Measurements from ENCODE around the gene SNTG2.
"Not testable (repeated sequence)": the region's sequence is repeated elsewhere in the genome, so short reads cannot be mapped to it uniquely, and the experiment has no call there.

Gene SNTG2

DNA sequence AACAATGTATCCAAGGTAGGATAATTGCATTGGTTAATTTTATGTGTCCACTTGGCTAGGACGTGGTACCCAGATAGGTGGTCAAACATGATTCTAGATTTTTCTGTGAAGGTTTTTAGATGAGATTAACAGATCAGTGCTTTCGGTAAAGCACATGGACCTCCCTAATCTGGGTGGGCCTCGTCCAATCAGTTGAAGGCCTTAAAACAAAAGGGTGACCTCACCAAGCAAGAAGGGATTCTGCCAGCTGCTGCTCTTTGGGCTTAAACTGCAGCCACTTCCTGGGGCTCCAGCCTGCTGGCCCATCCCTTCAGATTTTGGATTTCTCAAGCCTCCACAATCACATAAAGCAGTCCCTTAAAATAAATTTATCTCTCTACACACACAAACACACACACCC lies 236.5 kb downstream of the SNTG2 start:
- no peak for DNase-seq (ENCODE audit: low read depth in 2 of 2)

DNA sequence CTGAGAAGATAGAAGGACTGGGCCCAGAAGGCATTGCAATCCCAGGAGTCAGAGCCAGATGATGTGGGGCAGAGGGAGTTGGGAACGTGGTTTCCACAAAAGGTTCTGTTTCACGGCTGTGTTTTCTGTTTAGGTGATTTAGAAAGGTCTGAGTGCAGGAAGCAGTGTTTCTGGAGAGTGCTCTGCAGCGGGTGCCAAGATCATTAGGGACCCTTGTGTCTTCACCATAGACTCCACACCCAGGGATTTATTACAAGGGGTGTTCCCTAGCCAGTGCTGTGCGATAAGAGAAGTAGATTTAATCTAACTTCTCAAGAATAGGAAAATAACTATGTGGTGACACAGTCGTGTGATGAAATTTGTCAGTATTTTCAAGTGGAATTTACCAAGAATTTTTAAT lies 241.5 kb downstream of the SNTG2 start:
- DNase-seq (ENCODE audit: low read depth in 2 of 2), result no peak

DNA sequence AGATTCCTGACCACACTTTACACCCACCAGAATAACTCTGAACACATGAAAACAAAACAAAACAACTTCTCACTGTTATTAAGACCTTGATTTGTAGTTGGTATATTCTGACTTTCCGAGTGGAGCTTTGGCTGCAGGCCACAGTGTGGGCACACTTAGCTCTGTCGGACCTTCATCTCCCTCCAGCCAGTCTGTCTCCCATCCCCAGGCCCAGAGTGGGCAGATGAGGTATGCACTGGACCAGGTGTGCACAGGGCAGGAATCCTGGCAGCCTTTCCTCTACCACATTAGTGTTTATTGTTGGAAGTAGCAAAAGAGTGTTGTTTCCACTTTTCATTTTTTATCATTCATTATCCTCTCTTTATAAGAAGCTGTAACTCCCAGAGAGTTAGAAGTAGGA lies 243.2 kb downstream of the SNTG2 start:
- no peak for DNase-seq (ENCODE audit: low read depth in 2 of 2)

DNA sequence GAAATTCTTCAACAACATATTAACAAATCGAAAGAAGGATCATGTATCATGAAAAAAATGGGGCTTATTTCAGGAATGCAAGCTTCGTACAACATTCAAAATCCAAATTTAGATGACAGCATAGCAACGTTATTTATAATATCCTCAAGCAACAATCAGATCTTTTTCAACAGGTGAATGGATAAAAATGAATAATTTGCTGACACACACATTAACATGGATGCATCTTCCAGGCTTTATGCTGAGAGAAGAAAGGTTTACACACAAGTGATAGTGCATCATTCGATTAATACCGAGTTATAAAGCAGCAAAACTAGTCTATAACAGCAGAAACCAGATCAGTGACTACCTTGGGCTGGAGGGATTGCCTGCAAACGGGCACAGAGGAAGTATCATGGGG lies 253.1 kb downstream of the SNTG2 start:
- no peak for DNase-seq (ENCODE audit: low read depth in 2 of 2)

DNA sequence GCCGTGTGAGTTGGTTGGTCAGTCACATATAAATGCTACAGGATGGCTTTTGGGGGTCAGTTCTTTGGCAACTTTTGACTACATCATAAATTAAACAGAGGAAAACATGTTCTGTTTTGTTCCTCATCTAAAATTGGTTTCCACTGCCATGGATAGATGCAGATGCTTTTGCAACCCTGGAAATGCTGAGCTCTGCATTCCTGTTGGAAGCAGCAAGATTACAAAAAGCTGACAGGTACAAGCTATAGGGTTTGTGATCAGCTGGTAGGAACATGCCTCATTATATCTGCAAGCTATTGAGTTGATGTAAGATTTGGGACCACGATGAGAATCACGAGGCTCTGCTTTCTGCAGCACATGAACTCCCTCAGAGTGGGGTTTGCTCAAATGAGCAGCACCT lies 255.2 kb downstream of the SNTG2 start:
- no peak for DNase-seq (ENCODE audit: low read depth in 2 of 2)

DNA sequence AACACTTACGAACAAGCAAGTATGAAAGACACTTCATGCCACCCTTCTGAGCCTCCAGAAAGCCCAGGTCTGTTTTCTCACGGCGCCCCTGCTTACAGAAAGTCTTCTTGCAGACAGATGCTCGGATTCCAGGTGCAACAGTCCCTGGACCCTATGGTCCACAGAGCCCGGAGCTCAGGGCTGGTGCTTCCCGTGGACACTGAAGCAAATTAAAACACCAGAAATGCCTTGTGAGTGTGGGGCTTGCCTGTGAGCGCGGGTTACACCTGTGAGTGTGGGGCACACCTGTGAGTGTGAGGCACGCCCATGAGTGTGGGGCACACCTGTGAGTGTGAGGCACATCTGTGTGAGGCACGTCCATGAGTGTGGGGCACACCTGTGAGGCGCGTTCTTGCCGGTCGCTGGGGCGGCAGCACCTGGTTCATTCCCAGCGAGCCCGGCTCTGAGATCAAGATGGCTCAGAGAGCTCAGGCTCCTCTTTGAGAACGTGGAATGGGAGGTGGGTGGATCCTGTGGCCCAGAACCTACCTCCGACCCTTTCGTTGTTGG lies 257.4 kb downstream of the SNTG2 start:
- no peak for DNase-seq (ENCODE audit: low read depth in 2 of 2)

DNA sequence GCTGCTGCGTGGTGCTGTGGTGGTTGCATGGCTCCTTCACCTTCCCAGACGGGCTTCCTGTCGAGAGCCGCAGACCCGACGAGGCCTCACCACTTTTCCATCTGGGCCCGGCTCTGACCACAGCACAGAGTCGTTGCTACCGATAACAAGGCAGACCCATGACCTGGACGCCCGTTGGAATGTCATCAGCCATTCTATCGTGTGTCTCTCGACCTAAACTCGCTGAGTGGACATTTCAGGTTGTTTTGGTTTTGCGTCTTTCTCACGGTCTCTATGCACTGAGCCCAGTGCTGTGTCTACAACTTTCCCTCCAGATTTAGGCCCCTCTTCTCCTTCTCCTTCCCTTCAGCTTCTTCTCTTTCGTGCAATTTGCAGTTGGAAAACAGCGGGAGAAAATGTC lies 257.9 kb downstream of the SNTG2 start:
- DNase-seq (ENCODE audit: low read depth in 2 of 2), result no peak

DNA sequence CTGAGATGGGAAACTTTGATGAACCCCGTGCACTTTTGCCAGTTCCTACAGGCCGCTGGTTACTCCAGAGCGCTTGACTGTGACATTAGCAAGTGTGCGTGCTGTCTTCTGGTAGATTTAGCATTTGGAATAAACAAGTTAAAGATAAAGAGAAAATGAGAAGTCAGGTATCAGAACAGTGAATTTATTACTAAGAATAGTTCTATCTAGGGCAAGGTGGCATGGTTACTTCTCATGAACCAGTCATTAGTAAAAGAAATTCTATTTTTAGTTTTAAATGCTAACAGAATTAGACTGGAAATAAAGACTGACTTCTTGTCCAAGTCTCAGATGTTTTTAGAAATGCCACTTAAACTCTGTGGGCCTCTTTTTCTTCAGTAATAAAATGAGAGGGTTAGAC lies 258.6 kb downstream of the SNTG2 start:
- DNase-seq (ENCODE audit: low read depth in 2 of 2), result no peak

DNA sequence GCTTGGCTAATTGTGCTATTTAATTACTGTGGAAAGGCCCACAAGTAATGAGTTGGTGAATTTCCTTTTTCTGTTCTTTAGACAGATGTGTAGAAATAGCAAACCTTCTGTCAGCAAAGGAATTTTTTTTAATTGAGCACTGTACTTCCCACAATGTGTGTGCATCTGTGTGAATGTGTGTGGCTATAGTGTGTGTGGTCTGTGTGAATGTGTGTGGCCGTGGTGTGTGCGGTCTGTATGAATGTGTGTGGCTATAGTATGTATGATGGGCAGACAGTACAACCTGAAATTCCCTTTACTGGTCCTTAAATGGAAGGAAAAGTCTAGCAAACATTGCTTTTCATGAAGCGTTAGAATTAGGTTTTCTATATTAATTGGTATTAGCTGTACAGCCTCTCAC lies 259.1 kb downstream of the SNTG2 start:
- DNase-seq (ENCODE audit: low read depth in 2 of 2), result no peak

DNA sequence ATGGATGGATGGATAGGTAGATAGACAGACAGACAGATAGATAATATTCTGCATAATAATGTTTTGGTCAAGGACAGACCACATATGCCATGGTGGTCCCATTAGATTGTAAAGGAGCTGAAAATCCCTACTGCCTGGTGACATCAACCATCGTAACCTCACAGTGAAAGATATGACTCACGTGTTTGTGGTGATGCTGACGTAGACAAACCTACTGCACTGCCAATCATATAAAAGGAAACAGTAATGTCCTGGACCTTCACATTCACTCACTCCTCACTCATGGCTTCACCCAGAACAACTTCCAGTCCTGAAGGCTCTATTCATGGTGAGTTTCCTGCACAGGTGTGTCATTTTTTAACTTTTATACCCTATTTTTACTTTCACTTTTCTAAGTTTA lies 259.7 kb downstream of the SNTG2 start:
- DNase-seq (ENCODE audit: low read depth in 2 of 2), result no peak

DNA sequence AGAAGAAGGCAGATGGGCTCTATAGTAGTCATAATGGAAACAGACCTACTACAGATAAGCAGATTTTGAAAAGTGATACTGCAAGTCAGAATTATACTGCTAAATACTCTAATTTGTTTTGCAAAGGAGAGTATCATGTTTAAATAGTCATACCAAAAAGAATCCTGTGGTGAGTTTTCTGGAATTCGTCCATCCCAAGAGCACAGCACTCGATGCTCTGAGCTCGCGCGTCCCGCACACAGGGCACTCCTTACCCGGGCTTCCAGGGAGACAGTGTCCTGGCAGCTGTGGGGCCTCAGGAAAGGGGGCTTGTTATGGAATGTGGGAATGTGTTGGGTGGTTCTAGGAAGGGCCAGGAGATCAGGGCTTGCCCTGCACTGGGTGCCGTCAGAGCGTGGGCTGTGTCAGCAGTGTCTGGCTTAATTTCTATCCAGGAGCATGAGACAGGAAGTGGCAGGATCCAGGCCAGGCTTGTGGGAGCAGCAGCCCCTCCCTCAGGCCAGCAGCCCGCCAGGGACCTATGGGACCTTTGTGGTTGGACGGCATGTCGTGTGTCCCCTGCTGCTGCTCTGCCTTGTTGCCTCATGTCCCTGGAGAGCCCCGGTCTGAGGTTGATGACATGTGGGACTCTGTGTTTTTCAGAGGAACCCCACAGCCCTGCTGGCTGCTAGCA lies 269.4 kb downstream of the SNTG2 start:
- DNase-seq (ENCODE audit: low read depth in 2 of 2), result no peak

DNA sequence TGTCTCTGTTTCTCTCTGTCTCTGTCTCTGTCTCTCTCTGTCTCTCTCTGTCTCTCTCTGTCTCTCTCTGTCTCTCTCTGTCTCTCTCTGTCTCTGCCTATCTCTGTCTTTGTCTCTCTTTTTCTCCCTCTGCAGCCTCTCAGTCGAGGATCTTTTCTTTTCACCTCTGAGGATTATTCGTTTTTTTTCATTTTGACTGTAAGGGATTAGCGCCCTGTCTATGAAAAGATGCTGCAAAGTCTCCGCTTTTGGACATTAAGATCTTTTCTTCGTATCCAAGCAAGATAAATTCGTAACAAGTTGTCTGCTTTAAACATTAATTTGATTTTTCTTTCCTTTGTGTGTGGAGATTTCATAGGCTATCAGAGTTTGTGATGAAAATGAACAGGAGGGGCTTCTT lies 271.4 kb downstream of the SNTG2 start:
- DNase-seq (ENCODE audit: low read depth in 2 of 2), result no peak

DNA sequence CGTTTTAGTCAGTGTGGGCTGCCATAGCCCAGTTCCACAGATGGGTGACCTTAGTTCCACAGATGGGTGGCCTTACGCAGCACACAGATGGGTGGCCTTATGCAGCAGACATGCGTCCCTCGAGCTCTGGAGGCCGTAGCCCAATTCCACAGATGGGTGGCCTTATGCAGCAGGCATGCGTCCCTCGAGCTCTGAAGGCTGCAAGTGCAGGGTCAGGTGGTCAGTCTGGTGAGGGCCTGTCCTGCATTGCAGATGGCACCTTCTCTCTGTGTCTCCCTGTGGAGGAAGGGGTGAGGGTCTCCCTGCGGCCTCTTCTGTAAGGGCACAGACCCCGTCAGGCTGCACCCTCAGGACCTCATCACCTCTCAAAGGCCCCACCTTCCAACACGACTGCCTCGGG lies 273.1 kb downstream of the SNTG2 start:
- DNase-seq (ENCODE audit: low read depth in 2 of 2), result no peak

DNA sequence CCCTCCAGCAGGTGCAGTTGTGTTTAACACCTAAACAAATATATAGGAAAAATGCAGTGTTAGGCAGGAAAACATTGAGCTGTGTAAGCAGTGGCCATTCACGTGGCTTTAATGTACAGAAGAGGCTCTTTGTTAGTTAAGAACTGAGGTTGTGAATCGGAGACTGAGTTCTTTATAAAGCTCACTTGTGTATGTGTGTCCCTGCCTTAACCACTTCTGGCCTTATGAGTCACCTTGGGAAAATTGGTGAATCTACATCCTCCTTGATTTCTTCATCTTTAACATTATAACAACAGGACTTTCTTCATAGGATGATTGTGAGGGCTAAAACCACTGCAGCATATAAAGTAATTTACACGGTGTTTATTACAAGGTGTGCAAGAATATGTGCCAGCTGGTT lies 274.3 kb downstream of the SNTG2 start:
- DNase-seq (ENCODE audit: low read depth in 2 of 2), result no peak

DNA sequence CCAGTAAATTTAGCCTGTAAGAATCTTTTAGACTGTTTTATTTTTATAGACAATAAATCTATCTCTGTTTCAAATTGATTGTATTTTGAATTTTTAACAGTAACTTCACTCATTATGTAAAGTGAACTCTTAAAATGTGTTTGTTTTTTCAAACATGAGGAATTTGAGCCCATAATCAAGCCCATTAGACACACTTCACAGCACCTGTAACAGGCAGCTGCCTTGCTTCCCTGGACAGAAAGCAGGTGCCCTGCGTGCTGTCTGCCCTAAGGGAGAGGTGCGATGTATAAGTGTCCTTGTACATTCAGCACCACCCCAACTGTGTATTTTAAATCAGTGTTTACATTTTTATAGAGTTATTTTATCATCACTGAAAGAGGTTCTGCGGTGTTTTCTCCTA lies 276.1 kb downstream of the SNTG2 start:
- DNase-seq (ENCODE audit: low read depth in 2 of 2), result no peak

DNA sequence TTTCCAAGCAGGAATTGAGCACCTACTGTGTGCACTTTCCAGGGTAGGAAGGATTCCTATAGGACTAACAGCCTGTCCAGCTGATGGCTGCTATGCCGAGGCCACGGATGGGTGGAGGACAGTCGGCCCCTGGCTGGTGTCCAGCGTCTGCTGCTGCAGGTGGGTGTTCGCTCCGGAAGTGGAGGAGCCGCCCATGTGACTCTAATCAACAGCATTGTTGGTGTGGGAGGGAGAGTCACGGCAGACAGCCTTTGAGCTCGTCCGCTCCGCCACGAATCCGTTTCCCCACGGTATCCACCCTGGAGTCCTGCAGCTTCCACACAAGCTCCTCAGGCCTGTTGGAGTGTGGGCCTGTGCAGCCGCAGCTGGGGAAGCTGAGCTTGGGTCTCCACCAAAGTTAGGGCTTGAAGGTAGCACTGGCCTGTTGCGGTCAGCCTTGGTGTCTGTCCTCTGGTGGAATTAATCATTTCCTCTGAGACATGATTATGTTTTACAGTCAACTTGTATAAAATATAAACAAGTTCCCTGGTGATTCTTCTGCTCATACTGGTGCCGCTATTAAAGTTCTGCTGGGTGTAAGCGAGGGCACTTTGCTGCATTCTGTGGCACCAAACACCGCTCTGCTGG lies 276.7 kb downstream of the SNTG2 start:
- DNase-seq (ENCODE audit: low read depth in 2 of 2), result no peak

DNA sequence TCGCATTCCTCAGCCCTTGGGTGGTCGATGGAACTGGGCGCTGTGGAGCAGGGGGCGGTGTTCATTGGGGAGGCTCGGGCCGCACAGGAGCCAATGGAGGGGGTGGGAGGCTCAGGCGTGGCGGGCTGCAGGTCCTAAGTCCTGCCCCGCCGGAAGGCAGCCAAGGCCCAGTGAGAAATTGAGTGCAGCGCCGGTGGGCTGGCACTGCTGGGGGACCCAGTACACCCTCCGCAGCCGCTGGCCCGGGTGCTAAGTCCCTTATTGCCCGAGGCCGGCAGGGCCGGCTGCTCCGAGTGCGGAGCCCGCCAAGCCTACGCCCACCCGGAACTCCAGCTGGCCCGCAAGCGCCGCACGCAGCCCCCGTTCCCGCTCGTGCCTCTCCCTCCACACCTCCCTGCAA lies 278.9 kb downstream of the SNTG2 start:
- DNase-seq (ENCODE audit: low read depth in 2 of 2), result not testable (repeated sequence)

DNA sequence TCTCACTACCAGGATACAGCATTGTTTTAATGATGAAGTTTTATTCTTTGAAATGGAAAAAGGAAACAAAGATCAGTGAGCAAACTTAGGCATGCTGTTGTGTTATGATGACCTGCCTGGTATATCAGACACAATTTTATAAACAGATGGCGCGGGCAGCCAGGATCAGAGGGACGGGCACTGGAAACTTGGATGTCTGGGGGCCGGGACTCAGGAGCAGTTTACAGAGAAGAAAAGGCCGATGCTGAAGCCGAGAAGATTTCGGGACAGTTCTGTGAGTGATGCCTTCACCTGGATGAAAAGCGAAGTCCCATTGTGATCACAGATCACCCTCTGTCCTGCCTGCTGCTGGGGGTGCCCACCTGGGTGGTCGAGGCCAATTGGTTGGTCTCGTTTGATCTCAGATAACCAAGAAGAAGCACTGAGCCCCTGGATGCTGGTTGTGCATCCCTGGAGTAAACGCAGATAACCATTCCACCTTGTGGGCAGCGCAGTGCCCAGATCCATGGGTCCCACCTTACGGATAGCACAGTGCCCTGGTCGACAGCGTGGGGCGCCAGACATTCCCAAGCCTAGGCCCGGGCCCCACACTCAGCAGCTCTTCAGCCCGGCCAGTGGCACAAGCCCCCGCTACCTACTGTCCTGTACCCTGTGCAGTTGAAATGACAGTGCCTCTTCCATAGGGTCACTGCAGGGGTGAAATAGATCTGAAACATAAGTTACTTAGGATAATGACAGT lies 279.7 kb downstream of the SNTG2 start:
- no peak for DNase-seq (ENCODE audit: low read depth in 2 of 2)

DNA sequence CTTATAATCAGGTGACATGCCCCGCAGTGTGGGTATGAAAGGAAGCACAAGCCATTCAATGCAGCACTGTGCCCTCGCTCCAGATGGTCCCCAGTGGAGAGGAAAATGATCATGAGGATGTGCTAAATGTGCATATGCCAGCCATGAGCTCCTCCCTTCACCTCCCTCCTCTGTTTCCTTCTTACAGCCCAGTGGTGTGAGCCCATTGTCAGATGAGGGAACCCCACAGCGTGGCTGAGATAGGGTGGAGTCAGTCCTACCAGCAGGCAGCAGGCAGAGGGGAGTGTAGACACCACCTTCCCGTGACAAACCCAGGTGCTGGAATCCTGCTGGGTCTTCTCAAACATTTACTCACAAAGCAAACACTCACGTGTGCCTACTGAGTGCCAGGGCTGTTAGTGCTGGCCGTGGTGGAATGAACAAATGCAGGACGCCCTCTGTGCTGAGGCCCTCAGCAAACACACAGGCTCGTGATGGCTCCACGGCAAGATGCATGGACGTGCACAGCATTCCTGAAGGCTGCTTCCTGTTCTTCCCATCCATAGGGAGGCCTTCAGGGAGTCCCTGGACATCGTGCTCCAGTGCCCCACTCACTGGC lies 280.9 kb downstream of the SNTG2 start:
- no peak for DNase-seq (ENCODE audit: low read depth in 2 of 2)

DNA sequence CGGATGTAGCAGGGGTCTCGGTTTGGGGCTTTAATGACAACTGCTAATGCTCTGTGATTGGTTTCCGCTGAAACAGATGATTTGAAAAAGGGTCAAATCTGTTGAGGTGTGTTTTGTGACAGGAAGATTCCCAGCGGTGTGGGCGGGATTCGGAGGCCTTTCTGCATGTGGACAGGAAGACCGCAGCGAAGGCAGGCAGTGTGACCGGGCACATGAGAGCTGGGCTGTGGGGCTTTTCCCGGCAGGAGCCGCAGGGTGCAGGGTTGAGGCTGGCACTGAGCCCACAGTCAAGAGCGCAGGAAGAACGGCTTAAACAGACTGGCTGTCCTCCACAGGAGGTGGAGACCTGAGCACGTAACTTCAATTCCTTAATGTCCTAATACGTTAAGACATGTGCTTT lies 282.6 kb downstream of the SNTG2 start:
- no peak for DNase-seq (ENCODE audit: low read depth in 2 of 2)

DNA sequence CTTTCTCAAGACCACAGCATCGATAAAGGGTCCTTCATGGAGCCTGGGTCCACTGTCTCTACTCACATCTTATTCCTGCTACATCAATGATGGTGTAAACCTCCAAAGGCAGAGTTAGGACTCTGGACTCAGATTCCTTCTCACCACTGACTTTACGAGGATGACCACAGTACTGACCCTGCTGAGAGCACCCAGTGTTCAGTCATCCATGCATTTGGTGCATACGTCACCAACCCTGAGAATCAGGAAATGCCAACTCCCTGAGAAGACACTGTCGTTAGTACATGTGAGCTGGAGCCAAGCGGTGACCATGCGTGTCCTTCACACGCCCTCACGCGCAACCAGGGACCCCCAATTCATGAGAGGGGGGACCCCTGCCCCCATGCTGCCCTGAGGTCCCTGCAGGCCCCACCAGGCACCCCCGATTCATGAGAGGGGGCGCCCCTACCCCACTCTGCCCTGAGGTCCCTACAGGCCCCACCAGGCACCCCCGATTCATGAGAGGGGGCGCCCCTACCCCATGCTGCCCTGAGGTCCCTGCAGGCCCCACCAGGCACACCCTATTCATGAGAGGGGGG lies 284.2 kb downstream of the SNTG2 start:
- no peak for DNase-seq (ENCODE audit: low read depth in 2 of 2)

DNA sequence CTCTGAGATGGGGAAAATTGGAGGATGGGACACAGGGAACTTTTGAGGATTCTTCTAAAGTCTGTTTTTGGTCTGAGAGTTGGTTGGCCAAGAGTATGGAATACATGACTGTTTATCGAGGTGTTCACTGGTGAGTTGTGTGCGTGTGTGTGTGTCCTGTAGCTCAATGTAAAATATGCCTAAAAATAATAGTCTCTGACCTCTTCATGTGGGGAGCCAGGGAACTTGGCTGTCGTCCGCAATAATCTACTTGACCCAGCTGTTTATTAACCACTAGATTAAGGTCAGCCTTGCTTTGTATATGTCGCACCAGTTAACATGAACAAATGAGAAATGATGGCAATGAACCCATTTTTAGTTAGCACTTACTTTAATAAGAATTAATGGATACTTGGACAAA lies 285.2 kb downstream of the SNTG2 start:
- no peak for DNase-seq (ENCODE audit: low read depth in 2 of 2)

All from stimulated activated CD4-positive, alpha-beta T cell treated with anti-CD3 and anti-CD28 coated beads, Interleukin-15, amount 100 ng/mL, for 48 hours (primary cell).